Fibroblast of lung (primary cell): ENCODE measurements around the gene PTPRM. TPM values are rescaled to one million over a fixed set of nuclear protein-coding genes. Genes with fewer than 3 reads are reported as not detected.

Source experiments
- DNase-seq, 2 donors: peaks; one replicate each; pipeline versions ENCODE4 v3.0.0 to v3.0.0-alpha.2; 2010; ENCODE audit warnings: low read depth in 2 of 2
- H2AFZ ChIP-seq: 2 replicates; pipeline ENCODE4 v1.5.1; 2012; ENCODE audit warnings: low read length, control low read depth, inconsistent platforms
- H3K27ac ChIP-seq: 2 replicates; pipeline ENCODE4 v1.5.1; 2011; ENCODE audit warnings: low read length, control low read depth; ENCODE audit not compliant: insufficient read depth
- H3K27me3 ChIP-seq: 2 replicates; pipeline ENCODE4 v1.5.1; 2011; ENCODE audit warnings: mild to moderate bottlenecking, low read length; ENCODE audit not compliant: control insufficient read depth, insufficient read depth
- H3K36me3 ChIP-seq: 2 replicates; pipeline ENCODE4 v1.5.1; 2011; ENCODE audit warnings: low read length; ENCODE audit not compliant: control insufficient read depth, insufficient read depth
- H3K4me1 ChIP-seq: 2 replicates; pipeline ENCODE4 v1.5.1; 2011; ENCODE audit warnings: low read length; ENCODE audit not compliant: control insufficient read depth, insufficient read depth; ENCODE audit errors: extremely low read depth
- H3K4me2 ChIP-seq: 2 replicates; pipeline ENCODE4 v1.5.1; 2011; ENCODE audit warnings: low read length, control low read depth; ENCODE audit not compliant: insufficient read depth; ENCODE audit errors: extremely low read depth
- H3K4me3 ChIP-seq, 4 experiments: fragments of 200-600 bp in 1 of 4; sonication (generic) in 1 of 4; replicated peaks in 1 of 4; 2 replicates each; pipeline ENCODE4 v1.5.1; 2011 to 2016; ENCODE audit warnings: low read length in 4 of 4, low read depth in 3 of 4, mild to moderate bottlenecking in 3 of 4, control low read depth in 2 of 4, inconsistent platforms in 1 of 4, mixed read lengths in 1 of 4; ENCODE audit not compliant: insufficient read depth in 1 of 4; ENCODE audit errors: control extremely low read depth in 1 of 4
- H3K79me2 ChIP-seq: 2 replicates; pipeline ENCODE4 v1.5.1; 2012; ENCODE audit warnings: mild to moderate bottlenecking, low read length, inconsistent platforms; ENCODE audit not compliant: control insufficient read depth, insufficient read depth
- H3K9ac ChIP-seq: 2 replicates; pipeline ENCODE4 v1.5.1; 2011; ENCODE audit warnings: mild to moderate bottlenecking, low read length, control low read depth; ENCODE audit not compliant: insufficient read depth
- H3K9me3 ChIP-seq: 2 replicates; pipeline ENCODE4 v1.5.1; 2012; ENCODE audit warnings: low read depth, low read length; ENCODE audit not compliant: control insufficient read depth, insufficient read depth
- H4K20me1 ChIP-seq: 2 replicates; pipeline ENCODE4 v1.5.1; 2011; ENCODE audit warnings: low read length; ENCODE audit not compliant: control insufficient read depth, insufficient read depth; ENCODE audit errors: extremely low read depth
- EZH2 ChIP-seq: IDR thresholded peaks from 2 replicates; pipeline ENCODE4 v1.5.1; 2012; ENCODE audit warnings: low read length, control low read depth, mild to moderate bottlenecking; ENCODE audit errors: missing control alignments
- polyA plus RNA-seq, 2 donors: library from polyadenylated mRNA; depleted of rRNA in 1 of 2; stranded (reverse) in 1 of 2; unstranded in 1 of 2; fragments of >200 nt; gene quantifications; 2 replicates each; pipeline ENCODE4 v1.2.1, GENCODE V29; 2011 to 2012; ENCODE audit warnings: missing spikeins in 1 of 2
- total RNA-seq: library from RNA; depleted of rRNA; stranded (reverse); fragments of >200 nt; gene quantifications from 2 replicates; pipeline ENCODE4 v1.2.1, GENCODE V29; 2014
- TF ChIP-seq, protein P1 (sequence below), 2 donors: IDR thresholded peaks in 1 of 2; conservative IDR thresholded peaks in 1 of 2; 1 replicate in 1 of 2; 2 replicates in 1 of 2; pipeline ENCODE4 v1.5.1; 2011 to 2012; ENCODE audit warnings: low read length in 2 of 2, control low read depth in 1 of 2, inconsistent platforms in 1 of 2, low read depth in 1 of 2, mild to moderate bottlenecking in 1 of 2

Gene PTPRM
- total and polyA plus RNA-seq, 2 donors (not counting 1 experiment from before 2014, with no cell fraction given): 86.6 to 87.0 TPM

- H3K79me2 ChIP-seq: no peaks in the 10 kb centered on the region
- no peaks in the 10 kb centered on the region for H3K9me3 ChIP-seq
- H2AFZ ChIP-seq: peak overlapping the region; percentile 23
- H3K4me1 ChIP-seq: peaks cover 10% of the 10 kb centered on the region
- peak overlapping the region; percentile 56 for H3K4me2 ChIP-seq
- no peak overlapping the region for H3K4me3 ChIP-seq
- no peak overlapping the region for H3K9ac ChIP-seq
- no peaks in the 10 kb centered on the region for H3K27me3 ChIP-seq
- H3K36me3 ChIP-seq: no peaks in the 10 kb centered on the region
- peak; percentile 73 to 80 for DNase-seq
- peak overlapping the region; percentile 62 for H3K27ac ChIP-seq
- TF ChIP-seq EZH2: no peak
- TF ChIP-seq, protein P1, sequence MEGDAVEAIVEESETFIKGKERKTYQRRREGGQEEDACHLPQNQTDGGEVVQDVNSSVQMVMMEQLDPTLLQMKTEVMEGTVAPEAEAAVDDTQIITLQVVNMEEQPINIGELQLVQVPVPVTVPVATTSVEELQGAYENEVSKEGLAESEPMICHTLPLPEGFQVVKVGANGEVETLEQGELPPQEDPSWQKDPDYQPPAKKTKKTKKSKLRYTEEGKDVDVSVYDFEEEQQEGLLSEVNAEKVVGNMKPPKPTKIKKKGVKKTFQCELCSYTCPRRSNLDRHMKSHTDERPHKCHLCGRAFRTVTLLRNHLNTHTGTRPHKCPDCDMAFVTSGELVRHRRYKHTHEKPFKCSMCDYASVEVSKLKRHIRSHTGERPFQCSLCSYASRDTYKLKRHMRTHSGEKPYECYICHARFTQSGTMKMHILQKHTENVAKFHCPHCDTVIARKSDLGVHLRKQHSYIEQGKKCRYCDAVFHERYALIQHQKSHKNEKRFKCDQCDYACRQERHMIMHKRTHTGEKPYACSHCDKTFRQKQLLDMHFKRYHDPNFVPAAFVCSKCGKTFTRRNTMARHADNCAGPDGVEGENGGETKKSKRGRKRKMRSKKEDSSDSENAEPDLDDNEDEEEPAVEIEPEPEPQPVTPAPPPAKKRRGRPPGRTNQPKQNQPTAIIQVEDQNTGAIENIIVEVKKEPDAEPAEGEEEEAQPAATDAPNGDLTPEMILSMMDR (conservative IDR thresholded peaks at IDR 0.05 in 1 of 2, IDR thresholded peaks at IDR 0.05 in 1 of 2; ENCODE audit: low read depth in 1 of 2, low read length in 2 of 2): no peak
- no peaks in the 10 kb centered on the region for H4K20me1 ChIP-seq
Observed at GRCh38 chr18:7921938-7922587, 354.9 kb downstream of the PTPRM start.

DNA sequence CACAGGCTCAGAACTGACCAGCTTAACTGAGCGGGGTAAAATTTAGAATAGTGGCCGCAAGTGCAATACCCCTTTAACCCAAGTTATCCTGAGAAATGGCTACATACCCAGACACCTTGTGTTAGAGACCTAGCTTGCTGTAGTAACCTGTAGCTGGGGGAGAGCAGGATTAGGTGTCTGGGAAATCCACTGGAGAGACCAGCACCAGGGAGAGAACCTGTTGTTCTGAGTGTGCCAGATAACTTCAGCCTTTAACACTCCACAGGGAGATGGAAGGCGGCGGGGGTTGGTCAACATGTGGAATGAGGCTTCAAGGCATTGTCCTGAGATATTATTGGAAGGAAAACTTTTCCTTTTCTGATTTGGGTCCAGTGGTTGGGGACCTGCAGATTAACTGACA, 356.0 kb downstream of the PTPRM start:
- Histone ChIP-seq H4K20me1 (no peaks in the 10 kb centered on the region), H3K27me3 (no peaks in the 10 kb centered on the region), H3K36me3 (no peaks in the 10 kb centered on the region), H3K27ac (no peak overlapping the region), H3K4me2 (no peak overlapping the region), H3K4me3 (no peak overlapping the region), H3K4me1 (peaks cover 10% of the 10 kb centered on the region), H3K9ac (no peak overlapping the region), H2AFZ (no peak overlapping the region), H3K79me2 (no peaks in the 10 kb centered on the region), H3K9me3 (no peaks in the 10 kb centered on the region)
- no peak for DNase-seq
- no peak for TF ChIP-seq EZH2

GRCh38 chr18:7924616-7925015, 357.5 kb downstream of the PTPRM start:
- H3K27ac ChIP-seq: no peak overlapping the region
- H3K79me2 ChIP-seq: no peaks in the 10 kb centered on the region
- no peak overlapping the region for H3K9ac ChIP-seq
- H4K20me1 ChIP-seq: no peaks in the 10 kb centered on the region
- no peak for DNase-seq
- H3K36me3 ChIP-seq: no peaks in the 10 kb centered on the region
- H3K4me3 ChIP-seq: no peak overlapping the region
- H3K4me2 ChIP-seq: no peak overlapping the region
- TF ChIP-seq, protein P1 (conservative IDR thresholded peaks at IDR 0.05 in 1 of 2, IDR thresholded peaks at IDR 0.05 in 1 of 2; ENCODE audit: low read depth in 1 of 2, low read length in 2 of 2): no peak
- no peak for TF ChIP-seq EZH2
- no peak overlapping the region for H2AFZ ChIP-seq
- H3K9me3 ChIP-seq: no peaks in the 10 kb centered on the region
- no peaks in the 10 kb centered on the region for H3K27me3 ChIP-seq
- peaks cover 10% of the 10 kb centered on the region for H3K4me1 ChIP-seq
